IPS-20b (cell line): ENCODE data around the gene IFI6.
"Not testable (repeated sequence)": the region's sequence is repeated elsewhere in the genome, so short reads cannot be mapped to it uniquely, and the experiment has no call there.

ENCODE experiments used
- H3K27ac ChIP-seq: one replicate; pipeline ENCODE4 v1.5.1; 2013; ENCODE audit warnings: low read length
- H3K27me3 ChIP-seq: 2 replicates; pipeline ENCODE4 v1.6.1; 2013; ENCODE audit warnings: mild to moderate bottlenecking, low read length, inconsistent platforms; ENCODE audit not compliant: insufficient read depth
- H3K36me3 ChIP-seq: 2 replicates; pipeline ENCODE4 v1.6.1; 2013; ENCODE audit warnings: low read depth, mild to moderate bottlenecking, inconsistent platforms, low read length, moderate library complexity; ENCODE audit not compliant: insufficient read depth
- H3K4me1 ChIP-seq: 2 replicates; pipeline ENCODE4 v1.6.1; 2013; ENCODE audit warnings: mild to moderate bottlenecking, control low read depth, inconsistent platforms, low read length, moderate library complexity; ENCODE audit not compliant: insufficient read depth
- H3K4me3 ChIP-seq: 2 replicates; pipeline ENCODE4 v1.5.1; 2013; ENCODE audit warnings: mild to moderate bottlenecking, low read length, inconsistent platforms
- H3K9ac ChIP-seq: 2 replicates; pipeline ENCODE4 v1.6.1; 2013; ENCODE audit warnings: low read depth, mild to moderate bottlenecking, inconsistent platforms, low read length, moderate library complexity
- H3K9me3 ChIP-seq: 2 replicates; pipeline ENCODE4 v1.6.1; 2013; ENCODE audit warnings: mild to moderate bottlenecking, low read depth, low read length, inconsistent platforms; ENCODE audit not compliant: insufficient read depth

Gene IFI6, protein sequence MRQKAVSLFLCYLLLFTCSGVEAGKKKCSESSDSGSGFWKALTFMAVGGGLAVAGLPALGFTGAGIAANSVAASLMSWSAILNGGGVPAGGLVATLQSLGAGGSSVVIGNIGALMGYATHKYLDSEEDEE

DNA sequence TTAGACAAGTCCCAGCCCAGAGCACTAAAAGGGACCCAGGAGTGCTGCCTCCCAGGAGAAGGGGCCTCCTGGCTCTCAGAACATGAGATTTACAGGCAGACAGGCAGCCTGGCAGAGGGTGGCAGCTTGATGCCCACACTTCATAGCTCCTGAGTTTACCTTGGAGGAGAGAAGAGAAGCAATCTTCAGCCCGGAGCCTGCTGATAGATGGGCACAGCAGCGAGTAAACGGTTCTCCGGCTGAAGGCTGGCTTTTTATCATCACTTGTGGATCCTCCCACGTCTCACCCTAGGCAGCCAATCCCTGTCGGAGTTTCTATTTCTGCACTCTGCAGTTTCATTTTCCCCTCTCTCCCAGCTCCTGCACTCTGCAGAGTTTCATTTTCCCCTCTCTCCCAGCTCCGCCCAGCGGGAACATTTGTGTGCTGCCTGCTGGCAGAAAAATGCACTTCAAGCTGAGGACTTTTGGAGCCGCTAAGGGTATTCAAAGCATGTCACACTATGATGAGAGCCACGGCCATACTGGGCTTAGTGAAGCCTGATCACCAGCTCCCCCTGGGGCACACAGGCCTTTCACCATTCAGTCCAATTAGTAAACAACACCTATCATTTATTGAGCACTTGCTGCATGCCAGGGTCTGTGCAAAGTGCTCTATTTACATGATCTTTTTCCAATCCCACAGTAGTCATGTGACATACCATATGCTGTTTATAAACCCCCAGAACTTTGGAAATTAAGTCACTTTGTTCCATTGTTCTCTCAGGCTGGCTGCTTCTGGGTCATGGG is at the start of gene IFI6:
Gene IFI6 (minus strand): TSS at position 229 of the 786 bp plus-strand sequence. CDS start 2,878 bp downstream, outside the sequence.
- H3K36me3 ChIP-seq, result no peaks in the 10 kb centered on the region
- H3K4me3 ChIP-seq, result peak within 1 kb of the TSS; percentile 59
- H3K27ac ChIP-seq, result no peak within 1 kb of the TSS
- H3K9me3 ChIP-seq, result no peaks in the 10 kb centered on the region
- peaks cover 6% of the 10 kb centered on the region; the same call in 1 of the 2 replicates for H3K4me1 ChIP-seq
- peak within 1 kb of the TSS; percentile 18; the same call in 1 of the 2 replicates for H3K9ac ChIP-seq
- H3K27me3 ChIP-seq, result peaks cover 15% of the 10 kb centered on the region

DNA sequence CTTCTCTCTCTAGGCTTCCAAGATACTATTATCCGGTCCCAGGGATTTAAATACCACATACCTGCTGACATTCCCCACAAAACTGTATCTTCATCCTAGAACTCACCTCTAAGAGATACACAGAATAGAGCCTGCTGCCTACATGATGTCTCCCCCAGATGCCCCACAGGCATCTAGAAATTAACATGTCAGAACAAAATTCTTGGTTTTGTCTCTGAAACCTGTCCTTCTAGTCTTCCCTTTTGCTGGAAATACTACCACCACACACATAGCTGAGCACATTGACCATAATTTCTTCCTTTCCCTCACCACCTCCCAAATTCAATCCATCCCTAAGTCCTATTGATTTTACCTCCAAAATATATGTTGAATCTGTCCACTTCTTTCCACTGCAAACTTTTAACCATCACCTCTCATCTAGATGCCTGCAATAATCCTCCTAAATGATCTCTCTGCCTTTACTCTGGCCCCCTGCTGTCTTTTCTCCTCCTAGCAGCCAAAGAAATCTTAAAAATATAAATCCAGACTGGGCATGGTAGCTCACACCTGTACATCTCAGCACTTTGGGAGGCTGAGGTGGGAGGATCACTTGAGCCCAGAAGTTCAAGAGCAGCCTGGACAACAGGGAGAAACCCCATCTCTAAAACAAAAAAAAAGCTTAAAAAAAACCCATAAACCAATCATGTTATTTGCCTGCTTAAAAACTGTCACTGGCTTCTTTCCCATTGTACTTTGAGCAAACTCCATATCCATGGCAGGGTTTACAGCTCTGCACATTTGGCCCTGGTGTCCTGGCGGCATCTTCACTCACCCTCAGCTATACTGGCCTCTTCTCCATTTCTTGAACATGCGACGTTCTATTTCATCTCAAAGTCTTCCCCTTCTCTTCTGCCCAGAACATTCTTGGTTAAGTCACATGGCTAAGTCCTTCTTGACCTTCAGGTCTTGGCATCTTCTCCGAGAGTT is 47.6 kb upstream of the IFI6 start:
- Histone ChIP-seq H3K27me3 (peaks cover 2% of the 10 kb centered on the region; the same call in 1 of the 2 replicates), H3K4me1 (no peaks in the 10 kb centered on the region), H3K9ac (no peak overlapping the region), H3K27ac (no peak overlapping the region), H3K36me3 (no peaks in the 10 kb centered on the region), H3K9me3 (no peaks in the 10 kb centered on the region; the same call in 1 of the 2 replicates), H3K4me3 (no peak overlapping the region)

DNA sequence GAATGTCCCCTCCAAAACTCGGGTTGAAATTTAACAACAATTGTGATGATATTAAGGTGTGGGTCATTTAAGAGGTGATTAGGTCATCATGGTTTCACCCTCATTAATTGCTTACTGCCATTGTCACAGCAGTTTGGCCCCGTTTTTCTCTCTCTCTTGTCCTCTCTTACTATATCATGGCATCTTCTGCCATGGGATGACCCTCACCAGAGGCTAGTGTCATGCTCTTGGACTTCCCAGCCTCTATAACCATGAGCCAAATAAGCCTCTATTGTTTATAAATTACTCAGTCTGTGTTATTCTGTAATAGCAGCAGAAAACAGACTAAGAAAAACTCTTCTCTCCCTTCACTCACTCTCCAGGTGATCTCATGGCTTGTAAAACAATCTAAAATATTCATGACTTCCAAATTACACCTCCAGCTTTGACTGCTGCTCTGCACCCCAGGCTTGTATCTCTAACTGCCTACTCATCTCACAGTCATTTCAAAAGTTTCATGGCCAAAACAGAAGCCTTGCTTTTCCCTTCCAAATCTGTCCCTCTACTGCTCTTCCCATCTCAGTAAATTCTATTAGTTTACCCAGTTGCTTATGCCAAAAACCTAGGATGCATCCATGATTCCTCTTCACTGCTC is 44.4 kb upstream of the IFI6 start:
- Histone ChIP-seq H3K4me1 (peaks cover 6% of the 10 kb centered on the region; the same call in 1 of the 2 replicates), H3K9ac (no peak overlapping the region), H3K4me3 (no peak overlapping the region), H3K36me3 (no peaks in the 10 kb centered on the region), H3K27ac (no peak overlapping the region), H3K9me3 (no peaks in the 10 kb centered on the region; the same call in 1 of the 2 replicates), H3K27me3 (no peaks in the 10 kb centered on the region)

DNA sequence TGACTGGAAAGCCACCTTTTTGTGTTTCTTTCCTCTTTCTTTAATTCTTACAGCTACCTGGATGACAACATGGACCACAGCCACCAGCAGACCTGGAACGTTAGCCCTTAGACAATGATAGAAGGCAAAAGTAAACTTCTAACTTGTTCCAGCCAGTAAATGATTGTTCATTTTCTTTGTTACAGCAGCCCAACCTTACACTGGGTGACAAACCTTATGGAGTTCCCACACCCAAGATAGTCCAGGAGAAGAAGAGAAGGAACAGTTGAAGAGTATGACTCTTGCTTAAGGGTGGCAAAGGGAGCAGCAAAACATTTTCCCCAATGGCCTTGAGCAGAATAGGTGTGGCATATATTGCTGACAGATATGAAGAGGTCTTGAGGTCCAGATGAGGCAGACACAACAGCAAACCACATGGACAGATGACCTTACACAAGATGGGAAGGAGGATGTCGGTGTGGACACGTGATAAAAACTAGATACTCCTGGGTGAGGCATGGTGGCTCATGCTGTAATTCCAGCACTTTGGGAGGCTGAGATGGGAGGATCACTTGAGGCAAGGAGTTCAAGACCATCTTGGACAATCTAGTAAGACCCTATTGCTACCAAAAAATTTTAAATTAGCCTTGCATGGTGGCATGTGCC is 42.0 kb upstream of the IFI6 start:
- Histone ChIP-seq H3K36me3 (no peaks in the 10 kb centered on the region), H3K4me1 (peaks cover 6% of the 10 kb centered on the region; the same call in 1 of the 2 replicates), H3K4me3 (no peak overlapping the region), H3K9ac (no peak overlapping the region), H3K27ac (no peak overlapping the region), H3K9me3 (no peaks in the 10 kb centered on the region; the same call in 1 of the 2 replicates), H3K27me3 (no peaks in the 10 kb centered on the region)

DNA sequence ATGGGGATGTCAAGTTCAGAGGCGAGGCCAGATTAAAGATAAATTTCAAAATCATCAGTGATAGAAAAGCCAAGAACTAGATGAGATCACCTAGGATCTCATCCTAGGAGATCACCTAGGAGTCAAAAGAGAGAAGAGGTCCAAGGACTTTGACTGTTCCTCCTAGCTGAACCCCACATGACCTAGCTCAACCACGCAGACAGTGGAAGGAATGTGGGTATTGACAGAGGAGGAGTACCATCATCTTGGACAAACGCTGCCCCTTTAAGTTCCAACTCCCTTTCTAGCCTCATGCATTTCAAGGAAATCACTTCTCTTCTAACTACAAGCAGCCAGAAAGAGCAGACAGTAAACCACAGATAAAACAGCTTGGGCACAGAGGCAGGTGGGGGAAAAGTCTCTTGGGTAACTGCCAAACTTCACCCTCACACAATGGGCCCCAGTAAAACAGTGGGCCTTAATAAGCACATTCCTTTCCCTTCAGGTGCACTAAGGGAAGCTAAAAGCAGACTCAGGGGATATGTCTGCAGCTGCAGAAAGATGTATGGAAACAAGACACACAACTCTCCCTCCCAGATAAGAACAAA is 41.2 kb upstream of the IFI6 start:
- no peak overlapping the region for H3K9ac ChIP-seq
- no peak overlapping the region for H3K27ac ChIP-seq
- H3K4me1 ChIP-seq, result peaks cover 6% of the 10 kb centered on the region; the same call in 1 of the 2 replicates
- no peak overlapping the region for H3K4me3 ChIP-seq
- H3K27me3 ChIP-seq, result no peaks in the 10 kb centered on the region
- no peaks in the 10 kb centered on the region for H3K36me3 ChIP-seq
- no peaks in the 10 kb centered on the region; the same call in 1 of the 2 replicates for H3K9me3 ChIP-seq

DNA sequence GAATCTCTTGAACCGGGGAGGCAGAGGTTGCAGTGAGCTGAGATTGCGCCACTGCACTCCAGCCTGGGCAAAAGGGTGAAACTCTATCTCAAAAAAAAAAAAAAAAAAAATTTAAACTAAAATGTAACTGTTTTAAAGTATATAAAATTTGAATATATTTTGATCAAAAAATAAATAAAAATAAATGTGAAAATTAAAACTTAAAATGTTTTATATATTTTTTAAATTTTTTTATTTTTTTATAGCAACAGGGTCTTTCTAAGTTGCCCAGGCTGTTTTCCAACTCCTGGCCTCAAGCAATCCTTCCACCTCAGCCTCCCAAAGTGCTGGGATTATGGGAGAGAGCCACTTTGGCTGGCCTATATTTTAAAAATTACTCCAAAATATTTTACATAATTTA is 38.6 kb upstream of the IFI6 start:
- H3K9me3 ChIP-seq, result no peaks in the 10 kb centered on the region
- H3K9ac ChIP-seq, result no peak overlapping the region
- no peaks in the 10 kb centered on the region for H3K36me3 ChIP-seq
- no peaks in the 10 kb centered on the region for H3K27me3 ChIP-seq
- no peak overlapping the region for H3K27ac ChIP-seq
- H3K4me3 ChIP-seq, result no peak overlapping the region
- H3K4me1 ChIP-seq, result peaks cover 6% of the 10 kb centered on the region; the same call in 1 of the 2 replicates

DNA sequence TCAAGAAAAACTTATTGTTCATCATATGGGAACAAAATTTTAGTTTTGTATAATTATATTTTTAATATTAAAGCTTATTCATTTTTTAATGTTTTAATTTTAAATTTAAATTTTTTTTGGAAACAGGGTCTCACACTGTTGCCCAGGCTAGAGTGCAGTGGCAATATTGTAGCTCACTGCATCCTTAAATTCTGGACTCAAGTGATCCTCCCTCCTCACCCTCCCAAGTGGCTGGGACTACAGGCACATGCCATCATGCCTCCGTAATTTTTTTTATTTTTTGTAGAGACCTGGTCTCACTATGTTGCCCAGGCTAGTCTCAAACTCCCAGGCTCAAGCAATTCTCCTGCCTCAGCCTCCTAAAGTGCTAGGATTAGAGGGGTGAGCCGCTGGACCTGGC is 33.6 kb upstream of the IFI6 start:
- Histone ChIP-seq H3K27ac (no peak overlapping the region), H3K4me3 (no peak overlapping the region), H3K36me3 (no peaks in the 10 kb centered on the region), H3K9me3 (peaks cover 9% of the 10 kb centered on the region), H3K9ac (no peak overlapping the region), H3K27me3 (no peaks in the 10 kb centered on the region), H3K4me1 (no peaks in the 10 kb centered on the region)

DNA sequence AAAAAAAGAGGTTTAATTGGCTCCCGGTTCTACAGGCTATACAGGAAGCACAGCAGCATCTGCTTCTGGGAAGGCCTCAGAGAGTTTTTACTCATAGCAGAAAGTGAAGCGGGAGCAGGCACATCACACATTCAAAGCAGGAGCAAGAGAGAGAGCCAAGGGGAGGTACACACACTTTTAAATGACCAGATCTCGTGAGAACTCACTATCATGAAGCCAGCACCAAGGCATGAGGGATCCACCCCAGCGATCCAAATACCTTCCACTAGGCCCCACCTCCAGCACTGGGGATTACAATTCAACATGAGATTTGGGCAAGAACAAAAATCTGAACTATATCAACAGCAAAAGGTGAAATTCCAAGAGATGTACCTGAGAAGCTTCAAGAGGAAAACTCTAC is 33.0 kb upstream of the IFI6 start:
- Histone ChIP-seq H3K4me3 (no peak overlapping the region), H3K9ac (no peak overlapping the region), H3K36me3 (no peaks in the 10 kb centered on the region), H3K4me1 (no peaks in the 10 kb centered on the region), H3K27ac (no peak overlapping the region), H3K9me3 (peaks cover 9% of the 10 kb centered on the region), H3K27me3 (no peaks in the 10 kb centered on the region)

DNA sequence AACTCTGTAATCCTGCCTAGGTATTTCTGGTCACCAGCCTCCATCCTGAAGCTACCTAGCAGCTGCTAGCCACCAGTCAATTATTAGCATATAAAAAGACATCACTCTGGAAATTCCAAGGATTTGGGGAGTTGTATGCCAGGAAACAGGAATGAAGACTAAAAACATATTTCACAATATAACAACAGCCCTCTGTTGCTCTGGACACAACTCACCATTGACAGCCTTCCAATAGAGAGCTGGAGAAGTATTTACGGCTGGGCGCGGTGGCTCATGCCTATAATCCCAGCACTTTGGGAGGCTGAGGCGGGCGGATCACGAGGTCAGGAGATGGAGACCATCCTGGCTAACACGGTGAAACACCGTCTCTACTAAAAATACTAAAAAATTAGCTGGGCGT is 24.8 kb upstream of the IFI6 start:
- not testable (repeated sequence) for H3K9me3 ChIP-seq, H3K27me3 ChIP-seq, H3K27ac ChIP-seq, H3K36me3 ChIP-seq, H3K9ac ChIP-seq, H3K4me1 ChIP-seq, H3K4me3 ChIP-seq

DNA sequence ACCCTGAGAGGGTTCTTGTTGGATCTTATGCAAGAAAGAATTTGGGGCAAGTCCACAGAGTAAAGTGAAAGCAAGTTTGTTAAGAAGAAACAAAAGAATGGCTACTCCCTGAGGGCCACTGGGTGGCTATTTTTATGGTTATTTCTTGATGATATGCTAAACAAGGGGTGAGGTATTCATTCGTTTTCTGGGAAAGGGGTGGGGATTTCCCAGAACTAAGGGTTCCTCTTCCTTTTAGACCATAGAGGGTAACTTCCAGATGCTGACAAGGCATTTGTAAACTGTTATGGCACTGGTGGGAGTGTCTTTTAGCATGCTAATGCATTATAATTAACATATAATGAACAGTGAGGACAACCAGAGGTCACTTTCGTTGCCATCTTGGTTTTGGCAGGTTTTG is 18.2 kb upstream of the IFI6 start:
- Histone ChIP-seq H3K36me3 (no peaks in the 10 kb centered on the region), H3K9me3 (peaks cover 17% of the 10 kb centered on the region), H3K9ac (0 out of 2 replicates have a peak overlapping the region, but pooled peaks have one; percentile 29), H3K4me1 (peaks cover 10% of the 10 kb centered on the region; the same call in 1 of the 2 replicates), H3K27me3 (no peaks in the 10 kb centered on the region), H3K27ac (no peak overlapping the region), H3K4me3 (no peak overlapping the region; the same call in 1 of the 2 replicates)
